HepG2 (cell line): ENCODE data around the gene SLC8A2. TPM values are rescaled to one million over a fixed set of nuclear protein-coding genes. Genes with fewer than 3 reads are reported as not detected.

Source experiments
- ATAC-seq: fragments of 200-7000 bp; cut with Tn5 transposase; 3 replicates; pipeline ENCODE4 v1.9.1; 2020; ENCODE audit warnings: mild to moderate bottlenecking, moderate library complexity
- BruUV-seq: library from RNA; stranded (reverse); fragments of 400-500 nt; replicated peaks from 2 replicates; lab custom pipeline; 2021; lab: Mats Ljungman, UMichigan
- CTCF ChIA-PET: fragments of 300-600 bp; formaldehyde crosslinking; extraction: SDS; loops from one replicate; lab custom pipeline; 2021; ENCODE audit warnings: low total read pairs, inconsistent platforms, low intra/inter-chr PET ratio; lab: Yijun Ruan, JAX
- POLR2A ChIA-PET: fragments of 350-600 bp; sonication (Branson Sonifier 250); formaldehyde crosslinking; loops from one replicate; lab custom pipeline; 2020; ENCODE audit warnings: antibody characterized with exemption, inconsistent platforms; lab: Yijun Ruan, JAX
- DNase-seq: peaks from one replicate; pipeline ENCODE4 v3.0.0-alpha.2; 2015; ENCODE audit warnings: low spot score
- FAIRE-seq: peaks from 3 replicates; lab custom pipeline; 2011; peaks lifted over from hg19 to GRCh38; lab: Jason Lieb, UNC
- H2AFZ ChIP-seq: one replicate; pipeline ENCODE4 v1.6.1; 2011; ENCODE audit warnings: low read length, inconsistent platforms
- H3K27ac ChIP-seq: fragments of 300-600 bp; 3 replicates; pipeline ENCODE4 v1.8.0; 2011; ENCODE audit warnings: mixed run types, mild to moderate bottlenecking, mixed read lengths, low read length, inconsistent platforms; ENCODE audit not compliant: insufficient read depth; ENCODE audit errors: extremely low read length
- H3K27me3 ChIP-seq, 2 experiments: fragments of 200-600 bp in 1 of 2; 2 replicates in 1 of 2; 3 replicates in 1 of 2; pipeline versions ENCODE4 v1.6.0 to v1.8.0; 2011; ENCODE audit warnings: low read length in 2 of 2, mild to moderate bottlenecking in 2 of 2, moderate library complexity in 2 of 2, inconsistent platforms in 1 of 2; ENCODE audit not compliant: insufficient read depth in 2 of 2, control insufficient read depth in 1 of 2
- H3K36me3 ChIP-seq, 2 experiments: fragments of 200-600 bp in 1 of 2; replicated peaks in 1 of 2; 2 replicates in 1 of 2; 3 replicates in 1 of 2; pipeline versions ENCODE4 v1.5.1 to v1.8.0; 2011; ENCODE audit warnings: low read length in 2 of 2, inconsistent platforms in 1 of 2; ENCODE audit not compliant: insufficient read depth in 2 of 2, control insufficient read depth in 1 of 2
- H3K4me1 ChIP-seq: 2 replicates; pipeline ENCODE4 v1.5.1; 2012; ENCODE audit warnings: low read length, inconsistent platforms; ENCODE audit not compliant: insufficient read depth
- H3K4me2 ChIP-seq: 2 replicates; pipeline ENCODE4 v1.6.0; 2011; ENCODE audit warnings: low read depth, low read length, inconsistent platforms
- H3K4me3 ChIP-seq, 3 experiments: fragments of 200-600 bp in 1 of 3; sonication (generic), shearing (Covaris generic) in 1 of 3; replicated peaks in 1 of 3; 2 replicates each; pipeline ENCODE4 v1.5.1; 2011 to 2016; ENCODE audit warnings: low read length in 3 of 3, inconsistent platforms in 2 of 3, low read depth in 2 of 3, mild to moderate bottlenecking in 2 of 3, control low read depth in 1 of 3, mixed read lengths in 1 of 3; ENCODE audit not compliant: insufficient read depth in 1 of 3
- H3K79me2 ChIP-seq: one replicate; pipeline ENCODE4 v1.6.1; 2011; ENCODE audit warnings: low read length, inconsistent platforms; ENCODE audit not compliant: insufficient read depth
- H3K9ac ChIP-seq: 2 replicates; pipeline ENCODE4 v1.6.0; 2011; ENCODE audit warnings: mild to moderate bottlenecking, low read depth, low read length, inconsistent platforms; ENCODE audit not compliant: insufficient read depth
- H3K9me3 ChIP-seq: 2 replicates; pipeline ENCODE4 v1.5.1; 2012; ENCODE audit warnings: mild to moderate bottlenecking, low read length
- H4K20me1 ChIP-seq: 2 replicates; pipeline ENCODE4 v1.6.0; 2011; ENCODE audit warnings: inconsistent platforms, mild to moderate bottlenecking, low read length, moderate library complexity; ENCODE audit not compliant: insufficient read depth
- GTF3A ChIP-seq: sonication (generic); formaldehyde crosslinking; conservative IDR thresholded peaks from 2 replicates; pipeline ENCODE4 v1.4.0; 2020; ENCODE audit warnings: mild to moderate bottlenecking, missing genetic modification reagents
- HIVEP1 ChIP-seq: sonication (generic); formaldehyde crosslinking; IDR thresholded peaks from 2 replicates; pipeline ENCODE4 v1.4.0; 2020; ENCODE audit warnings: mild to moderate bottlenecking, missing genetic modification reagents
- SRSF1 ChIP-seq: fragments of 200-400 bp; formaldehyde crosslinking; optimal IDR thresholded peaks from 2 replicates; pipeline ENCODE3; 2017; ENCODE audit warnings: mild to moderate bottlenecking, low read depth, low read length, moderate library complexity
- ZKSCAN1 ChIP-seq: fragments of 150-350 bp; IDR thresholded peaks from 2 replicates; pipeline ENCODE4 v1.6.1; 2014; ENCODE audit warnings: low read length
- ZNF282 ChIP-seq: fragments of 450-650 bp; IDR thresholded peaks from 2 replicates; pipeline ENCODE4 v1.6.1; 2018; ENCODE audit not compliant: partially characterized antibody
- ZSCAN21 ChIP-seq: sonication (generic); formaldehyde crosslinking; IDR thresholded peaks from 2 replicates; pipeline ENCODE4 v1.8.0; 2022; ENCODE audit warnings: mild to moderate bottlenecking, missing genetic modification reagents, moderate library complexity, borderline replicate concordance
- WGBS: methylation state at CpG from one replicate; pipeline ENCODE4 v1.1.6; 2017; ENCODE audit warnings: low lambda C conversion rate; 5-methylcytosine and 5-hydroxymethylcytosine counted together
- in situ Hi-C: cut with HindIII; loops from 2 replicates; pipeline ENCODE4 v1.10.0; 2017; ENCODE audit warnings: low pct_unique_long_range_greater_than_20kb; ENCODE audit not compliant: extremely low pct_ligation_motif_present
- intact Hi-C: fragments of 100-400 bp; cut with micrococcal nuclease; formaldehyde crosslinking; loops from one replicate; pipeline ENCODE4 v1.10.0; 2022; ENCODE audit not compliant: unreplicated experiment
- polyA plus RNA-seq, 8 experiments: library from polyadenylated mRNA; depleted of rRNA in 3 of 8; stranded (reverse) in 7 of 8; unstranded in 1 of 8; fragments of >200 nt; fragmentation: Illumina TruSeq in 4 of 8; extraction: Trizol in 4 of 8; gene quantifications; 2 replicates each; pipeline versions ENCODE4 v1.2.1 to v1.2.3, GENCODE V29; 2011 to 2016; ENCODE audit warnings: low read depth in 4 of 8, missing spikeins in 1 of 8, mixed read lengths in 1 of 8; ENCODE audit not compliant: insufficient read depth in 1 of 8
- total RNA-seq, 5 experiments: library from RNA; depleted of rRNA; stranded (reverse); fragments of >200 nt; fragmentation: Illumina TruSeq; extraction: Trizol; gene quantifications; 2 replicates each; pipeline ENCODE4 v1.2.3, GENCODE V29; 2016; ENCODE audit warnings: low read depth in 1 of 5
- TF ChIP-seq, protein P1 (sequence below): sonication (generic); formaldehyde crosslinking; IDR thresholded peaks from 2 replicates; pipeline ENCODE4 v1.8.0; 2022; ENCODE audit warnings: missing genetic modification reagents, mild to moderate bottlenecking, moderate library complexity, borderline replicate concordance
- TF ChIP-seq, protein P2 (sequence below): IDR thresholded peaks from 2 replicates; pipeline ENCODE4 v1.6.1; 2018; ENCODE audit warnings: missing genetic modification reagents
- TF ChIP-seq, protein P3 (sequence below): sonication (generic); formaldehyde crosslinking; IDR thresholded peaks from 2 replicates; pipeline ENCODE4 v1.4.0; 2020; ENCODE audit warnings: missing genetic modification reagents
- TF ChIP-seq, protein P4 (sequence below): IDR thresholded peaks from 2 replicates; pipeline ENCODE4 v1.6.1; 2016; ENCODE audit warnings: missing compliant biosample characterization, missing genetic modification reagents, borderline replicate concordance

Gene SLC8A2
- total and polyA plus RNA-seq, 2 of the 13 experiments (the other 11 are each of a cell fraction or from before 2014, with no cell fraction given): 0.02 TPM; not detected in 1

DNA sequence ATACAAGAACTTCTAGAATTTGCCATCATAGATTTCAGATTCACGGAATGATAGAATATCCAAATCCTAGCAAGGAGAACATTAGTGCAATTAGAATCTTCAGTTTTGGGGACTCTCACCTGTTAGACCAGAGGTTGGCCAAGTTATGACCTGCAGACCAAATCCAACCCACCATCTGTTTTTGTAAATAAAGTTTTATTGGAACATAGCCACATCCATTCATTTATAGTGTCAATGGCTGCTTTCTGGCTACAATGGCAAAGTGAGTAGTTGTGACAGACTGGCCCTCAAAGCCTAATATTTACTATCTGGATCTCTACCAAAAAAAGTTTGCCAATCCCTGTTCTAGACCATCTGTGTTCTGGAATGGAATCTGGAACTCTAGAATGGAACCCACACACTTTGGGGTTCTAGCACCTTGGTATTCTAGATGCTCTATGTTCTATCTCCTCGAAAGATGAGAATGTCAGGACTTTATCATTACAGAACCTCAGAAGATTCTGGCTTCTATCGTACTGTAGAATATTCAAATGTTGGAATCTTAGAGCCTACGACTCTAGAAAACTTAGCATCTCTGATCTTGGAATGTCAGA, 9.9 kb upstream of the SLC8A2 start:
- 97% methylated on average over 4 of the region's 4 CpGs for WGBS
- no peak overlapping the region for H3K4me2 ChIP-seq
- TF ChIP-seq, protein P1, sequence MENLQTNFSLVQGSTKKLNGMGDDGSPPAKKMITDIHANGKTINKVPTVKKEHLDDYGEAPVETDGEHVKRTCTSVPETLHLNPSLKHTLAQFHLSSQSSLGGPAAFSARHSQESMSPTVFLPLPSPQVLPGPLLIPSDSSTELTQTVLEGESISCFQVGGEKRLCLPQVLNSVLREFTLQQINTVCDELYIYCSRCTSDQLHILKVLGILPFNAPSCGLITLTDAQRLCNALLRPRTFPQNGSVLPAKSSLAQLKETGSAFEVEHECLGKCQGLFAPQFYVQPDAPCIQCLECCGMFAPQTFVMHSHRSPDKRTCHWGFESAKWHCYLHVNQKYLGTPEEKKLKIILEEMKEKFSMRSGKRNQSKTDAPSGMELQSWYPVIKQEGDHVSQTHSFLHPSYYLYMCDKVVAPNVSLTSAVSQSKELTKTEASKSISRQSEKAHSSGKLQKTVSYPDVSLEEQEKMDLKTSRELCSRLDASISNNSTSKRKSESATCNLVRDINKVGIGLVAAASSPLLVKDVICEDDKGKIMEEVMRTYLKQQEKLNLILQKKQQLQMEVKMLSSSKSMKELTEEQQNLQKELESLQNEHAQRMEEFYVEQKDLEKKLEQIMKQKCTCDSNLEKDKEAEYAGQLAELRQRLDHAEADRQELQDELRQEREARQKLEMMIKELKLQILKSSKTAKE (CRISPR knock-in tag): no peak
- no peak for TF ChIP-seq HIVEP1 (CRISPR knock-in tag)
- TF ChIP-seq, protein P2, sequence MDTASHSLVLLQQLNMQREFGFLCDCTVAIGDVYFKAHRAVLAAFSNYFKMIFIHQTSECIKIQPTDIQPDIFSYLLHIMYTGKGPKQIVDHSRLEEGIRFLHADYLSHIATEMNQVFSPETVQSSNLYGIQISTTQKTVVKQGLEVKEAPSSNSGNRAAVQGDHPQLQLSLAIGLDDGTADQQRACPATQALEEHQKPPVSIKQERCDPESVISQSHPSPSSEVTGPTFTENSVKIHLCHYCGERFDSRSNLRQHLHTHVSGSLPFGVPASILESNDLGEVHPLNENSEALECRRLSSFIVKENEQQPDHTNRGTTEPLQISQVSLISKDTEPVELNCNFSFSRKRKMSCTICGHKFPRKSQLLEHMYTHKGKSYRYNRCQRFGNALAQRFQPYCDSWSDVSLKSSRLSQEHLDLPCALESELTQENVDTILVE: no peak
- TF ChIP-seq, protein P3, sequence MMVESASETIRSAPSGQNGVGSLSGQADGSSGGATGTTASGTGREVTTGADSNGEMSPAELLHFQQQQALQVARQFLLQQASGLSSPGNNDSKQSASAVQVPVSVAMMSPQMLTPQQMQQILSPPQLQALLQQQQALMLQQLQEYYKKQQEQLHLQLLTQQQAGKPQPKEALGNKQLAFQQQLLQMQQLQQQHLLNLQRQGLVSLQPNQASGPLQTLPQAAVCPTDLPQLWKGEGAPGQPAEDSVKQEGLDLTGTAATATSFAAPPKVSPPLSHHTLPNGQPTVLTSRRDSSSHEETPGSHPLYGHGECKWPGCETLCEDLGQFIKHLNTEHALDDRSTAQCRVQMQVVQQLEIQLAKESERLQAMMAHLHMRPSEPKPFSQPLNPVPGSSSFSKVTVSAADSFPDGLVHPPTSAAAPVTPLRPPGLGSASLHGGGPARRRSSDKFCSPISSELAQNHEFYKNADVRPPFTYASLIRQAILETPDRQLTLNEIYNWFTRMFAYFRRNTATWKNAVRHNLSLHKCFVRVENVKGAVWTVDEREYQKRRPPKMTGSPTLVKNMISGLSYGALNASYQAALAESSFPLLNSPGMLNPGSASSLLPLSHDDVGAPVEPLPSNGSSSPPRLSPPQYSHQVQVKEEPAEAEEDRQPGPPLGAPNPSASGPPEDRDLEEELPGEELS (CRISPR knock-in tag): no peak
- no peak for TF ChIP-seq ZKSCAN1
- no peak for TF ChIP-seq ZNF282
- no peak for TF ChIP-seq SRSF1
- no peak for TF ChIP-seq GTF3A (CRISPR knock-in tag)
- TF ChIP-seq, protein P4, sequence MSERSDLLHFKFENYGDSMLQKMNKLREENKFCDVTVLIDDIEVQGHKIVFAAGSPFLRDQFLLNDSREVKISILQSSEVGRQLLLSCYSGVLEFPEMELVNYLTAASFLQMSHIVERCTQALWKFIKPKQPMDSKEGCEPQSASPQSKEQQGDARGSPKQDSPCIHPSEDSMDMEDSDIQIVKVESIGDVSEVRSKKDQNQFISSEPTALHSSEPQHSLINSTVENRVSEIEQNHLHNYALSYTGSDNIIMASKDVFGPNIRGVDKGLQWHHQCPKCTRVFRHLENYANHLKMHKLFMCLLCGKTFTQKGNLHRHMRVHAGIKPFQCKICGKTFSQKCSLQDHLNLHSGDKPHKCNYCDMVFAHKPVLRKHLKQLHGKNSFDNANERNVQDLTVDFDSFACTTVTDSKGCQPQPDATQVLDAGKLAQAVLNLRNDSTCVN (CRISPR knock-in tag): 0 out of 2 replicates have a peak, but pooled peaks have one; percentile 23
- no peak for TF ChIP-seq ZSCAN21 (CRISPR knock-in tag)

More for the DNA sequence above, 9.9 kb upstream of the SLC8A2 start:
- Histone ChIP-seq H3K79me2 (no peaks in the 10 kb centered on the region), H4K20me1 (no peaks in the 10 kb centered on the region), H3K4me1 (peaks cover 12% of the 10 kb centered on the region), H3K4me3 (no peak overlapping the region), H3K27me3 (no peaks in the 10 kb centered on the region), H2AFZ (no peak overlapping the region), H3K9me3 (no peaks in the 10 kb centered on the region), H3K36me3 (no peaks in the 10 kb centered on the region), H3K9ac (no peak overlapping the region), H3K27ac (no peak overlapping the region)
- ChIA-PET CTCF (no interaction called here), POLR2A (no interaction called here)
- no TSS peak for BruUV-seq
- in situ Hi-C loops: no loop called here
- DNase-seq: no peak
- FAIRE-seq: no peak
- intact Hi-C loops: no loop called here
- ATAC-seq: no peak
